ENCODE measurements around the gene DMRTB1.

DMRTB1 gene

DNA sequence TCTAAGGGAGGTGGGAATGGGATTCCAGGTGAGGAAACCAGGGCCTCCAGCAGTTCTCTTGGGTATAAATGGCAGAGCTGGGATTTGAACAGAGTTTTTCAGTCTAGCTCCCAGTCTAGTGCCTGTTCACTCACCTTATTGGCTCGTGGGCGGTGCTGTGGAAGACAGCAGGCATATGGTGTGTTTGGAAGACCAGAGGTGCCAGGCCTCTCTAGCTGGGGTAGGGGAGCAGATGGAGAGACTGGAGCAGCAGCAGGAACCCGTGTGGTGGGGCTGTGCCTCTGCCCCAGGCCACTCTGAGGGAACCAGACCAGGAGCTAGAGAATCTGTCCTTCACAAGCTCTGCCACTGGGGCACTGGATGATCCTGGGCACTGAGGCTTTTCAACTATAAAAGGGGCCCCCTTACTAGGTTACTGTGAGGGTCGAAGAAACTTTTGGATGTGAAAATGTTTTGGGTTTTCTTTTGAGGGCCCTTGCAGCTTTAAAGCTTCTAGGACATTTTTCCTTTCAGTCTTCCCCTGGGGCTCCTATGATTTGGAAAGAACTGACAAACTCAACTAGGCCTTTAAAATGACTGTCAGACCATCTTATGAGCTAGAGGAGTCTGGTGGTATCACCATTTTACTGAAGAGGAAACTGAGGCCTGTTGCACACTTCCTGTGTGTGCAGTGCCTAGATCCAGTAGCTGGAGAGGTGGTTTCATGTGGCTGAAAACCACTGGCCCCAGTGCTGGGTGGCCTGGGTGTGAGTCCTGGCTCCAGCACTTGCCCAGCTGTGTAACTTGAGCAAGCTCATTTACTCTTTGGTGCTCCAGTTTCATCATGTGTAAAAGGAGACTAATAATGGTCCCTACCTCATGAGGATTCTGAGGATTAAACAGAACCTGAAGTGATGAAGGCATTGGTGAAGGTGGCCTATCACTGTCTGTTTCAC is 6.1 kb downstream of the DMRTB1 start:
- no peak for DNase-seq

DNA sequence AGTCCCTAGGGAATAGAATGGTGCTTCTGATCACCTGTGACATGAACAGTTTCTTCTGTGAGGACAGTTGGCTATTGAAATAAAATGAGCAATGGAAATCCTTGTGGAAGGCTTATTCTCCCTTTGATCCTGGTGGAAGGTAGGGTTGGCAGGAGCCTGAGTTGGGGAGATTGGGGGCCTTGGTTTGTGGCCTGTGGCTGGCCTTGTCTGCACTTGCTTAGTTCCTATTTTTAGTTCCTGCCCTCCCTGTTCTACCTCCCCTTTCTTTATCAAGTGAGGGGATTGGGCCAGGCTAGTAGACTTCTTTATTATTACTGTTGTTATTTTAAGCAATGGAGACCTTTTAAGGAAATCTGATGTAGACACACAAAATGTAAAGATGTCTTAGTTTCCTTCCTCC is 8.2 kb downstream of the DMRTB1 start:
- no peak for DNase-seq

DNA sequence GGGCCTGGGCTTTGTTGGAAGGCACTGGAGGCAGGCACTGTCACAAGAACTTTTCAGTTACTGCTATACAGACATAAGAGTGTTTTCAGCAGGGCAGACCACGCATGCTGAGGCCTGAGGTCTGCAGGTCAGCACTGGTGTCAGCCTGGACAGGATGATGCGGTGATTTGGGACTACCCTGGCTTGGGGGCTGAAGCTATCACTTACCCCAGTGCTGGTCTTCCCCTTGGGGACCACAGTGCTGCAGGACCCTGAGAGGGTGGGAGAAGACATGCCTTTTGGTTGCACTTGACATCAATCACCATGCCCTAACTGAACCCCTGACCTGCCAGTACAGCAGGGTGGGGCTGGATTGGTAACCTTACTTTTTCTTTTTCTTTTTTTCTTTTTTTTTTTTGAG is 9.2 kb downstream of the DMRTB1 start:
- DNase-seq, result no peak

DNA sequence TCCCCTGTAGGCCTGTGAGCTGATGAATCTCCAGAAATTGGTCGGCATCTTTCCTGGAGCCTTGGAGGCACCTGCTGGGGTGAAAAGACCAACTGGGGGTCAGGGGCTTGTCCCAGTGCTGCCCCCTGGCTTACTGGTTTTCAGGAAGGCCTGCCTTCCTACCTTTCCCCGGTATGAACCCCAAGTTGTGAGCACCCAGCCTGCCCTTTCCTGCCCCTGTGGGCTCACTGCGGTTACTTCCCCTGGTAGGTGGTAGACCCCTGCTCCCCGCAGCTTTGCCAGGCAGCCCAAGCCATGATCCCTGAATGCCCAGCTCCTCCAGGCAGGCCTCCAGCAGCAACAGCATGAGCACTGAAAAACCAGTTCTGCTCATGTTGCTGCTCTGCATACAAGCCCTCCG is 10.2 kb downstream of the DMRTB1 start:
- no peak for DNase-seq

DNA sequence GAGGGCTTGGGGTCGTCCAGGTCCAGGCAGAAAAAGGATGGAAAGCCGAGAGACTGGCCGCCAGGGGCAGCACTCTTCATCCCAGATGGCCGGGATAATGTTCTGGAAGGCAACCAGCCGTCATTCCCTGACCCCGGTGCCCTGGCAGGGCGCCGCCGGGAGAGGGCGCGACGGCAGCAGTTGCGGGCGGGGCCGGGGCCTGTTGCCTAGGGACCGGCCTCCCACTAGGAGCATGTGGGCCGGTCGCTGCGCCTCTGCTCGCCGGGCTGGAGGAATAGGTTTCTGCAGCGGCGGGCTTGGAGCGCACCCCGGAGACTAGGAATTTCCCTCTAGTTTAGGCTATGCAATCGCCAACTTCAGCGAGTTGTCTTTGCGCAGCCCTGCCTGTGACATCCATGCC is 11.0 kb downstream of the DMRTB1 start:
- no peak for DNase-seq

DNA sequence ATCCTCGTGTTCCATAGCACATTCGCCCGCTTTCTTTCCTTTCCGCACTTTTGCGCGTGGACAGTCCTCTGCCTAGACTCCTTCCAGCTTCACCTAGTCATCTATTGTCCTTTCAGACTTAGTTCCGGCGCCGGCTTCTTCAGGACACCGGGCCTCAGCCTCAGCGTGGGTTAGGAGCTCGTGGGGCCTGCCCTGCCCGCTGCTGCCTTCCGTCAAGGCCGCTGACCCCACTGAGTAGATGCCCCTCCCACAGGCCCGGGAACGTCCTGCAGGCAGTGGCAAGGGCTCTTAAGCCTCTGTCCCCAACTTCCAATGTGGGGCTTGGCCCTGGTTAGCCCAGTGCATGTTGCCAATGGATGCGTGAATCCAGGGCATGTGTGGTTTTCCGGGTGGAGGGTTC is 11.4 kb downstream of the DMRTB1 start:
- no peak for DNase-seq

DNA sequence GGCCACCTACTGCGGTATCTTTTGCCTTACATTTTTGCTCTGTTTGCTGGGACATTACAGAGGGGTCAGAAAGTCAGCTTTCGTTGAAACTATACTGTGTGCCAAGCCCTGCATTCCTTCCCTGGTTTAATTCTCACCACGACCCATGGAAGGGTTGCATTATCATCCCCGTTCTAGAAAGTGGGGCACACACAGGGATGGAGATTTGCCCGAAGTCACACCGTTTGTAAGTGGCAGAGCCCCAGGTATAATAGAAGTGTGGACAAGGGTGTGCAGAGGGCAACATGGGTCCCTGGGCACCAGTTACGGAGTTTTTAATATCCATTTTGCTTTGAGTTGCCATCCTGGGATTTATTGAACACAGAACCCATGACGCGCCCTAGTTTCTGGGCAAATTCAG is 11.8 kb downstream of the DMRTB1 start:
- no peak for DNase-seq

DNA sequence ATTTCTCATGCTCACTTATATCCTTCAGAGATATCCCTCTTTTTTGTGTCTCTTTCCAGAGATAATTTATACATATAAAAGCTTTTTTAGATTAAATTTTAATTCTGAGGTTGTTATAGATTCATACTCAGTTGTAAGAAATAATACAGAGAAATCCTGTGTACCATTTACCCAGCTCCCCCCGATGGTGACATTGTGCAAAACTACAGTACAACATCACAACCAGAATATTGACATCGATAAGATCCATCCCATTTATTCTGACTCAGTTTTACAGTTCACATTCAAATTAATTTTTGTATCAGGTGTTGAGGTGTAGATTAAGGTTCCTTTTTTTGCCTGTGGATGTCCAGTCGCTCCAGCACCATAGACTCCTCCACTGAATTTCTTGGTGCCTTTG is 14.3 kb downstream of the DMRTB1 start:
- DNase-seq, result no peak

DNA sequence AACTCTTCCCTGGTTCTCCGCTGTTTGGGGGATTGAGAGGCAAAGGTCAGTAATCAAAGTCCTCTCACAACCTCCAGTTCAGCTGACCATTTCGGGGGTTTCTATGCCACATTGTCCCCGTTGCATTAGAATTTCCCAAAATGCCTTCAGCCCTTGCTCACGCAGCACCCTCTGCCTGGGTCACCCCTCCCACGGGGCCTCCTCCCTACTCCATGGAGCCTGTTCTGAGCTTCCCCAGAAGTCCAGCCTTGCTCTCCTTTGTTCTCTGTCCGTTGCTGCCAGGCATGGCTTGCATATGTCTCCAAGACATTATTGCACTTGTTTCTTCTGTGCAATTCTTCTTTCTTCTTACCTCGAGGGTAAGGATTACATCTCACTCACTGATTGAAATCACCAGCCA is 16.5 kb downstream of the DMRTB1 start:
- no peak for DNase-seq

DNA sequence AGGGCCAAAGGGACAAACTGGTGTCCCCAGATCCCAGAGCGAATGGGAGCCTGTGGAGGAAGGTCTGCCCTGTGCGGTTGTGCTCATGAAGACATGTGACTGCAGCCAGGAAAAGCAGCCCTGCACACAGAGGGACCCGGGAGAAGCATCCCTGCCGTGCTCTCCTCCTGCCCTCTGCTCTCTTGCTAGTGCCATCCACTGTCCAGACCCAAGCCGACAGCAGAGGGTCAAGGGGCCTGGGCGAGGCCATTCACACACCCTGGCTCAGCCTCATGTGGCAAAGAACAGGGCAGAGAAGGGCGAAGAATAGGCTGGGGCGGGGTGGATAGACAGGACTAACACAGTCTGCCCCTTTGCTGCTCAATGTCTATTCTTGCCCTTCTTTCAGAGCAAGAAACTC is 17.4 kb downstream of the DMRTB1 start:
- DNase-seq, result no peak

DNA sequence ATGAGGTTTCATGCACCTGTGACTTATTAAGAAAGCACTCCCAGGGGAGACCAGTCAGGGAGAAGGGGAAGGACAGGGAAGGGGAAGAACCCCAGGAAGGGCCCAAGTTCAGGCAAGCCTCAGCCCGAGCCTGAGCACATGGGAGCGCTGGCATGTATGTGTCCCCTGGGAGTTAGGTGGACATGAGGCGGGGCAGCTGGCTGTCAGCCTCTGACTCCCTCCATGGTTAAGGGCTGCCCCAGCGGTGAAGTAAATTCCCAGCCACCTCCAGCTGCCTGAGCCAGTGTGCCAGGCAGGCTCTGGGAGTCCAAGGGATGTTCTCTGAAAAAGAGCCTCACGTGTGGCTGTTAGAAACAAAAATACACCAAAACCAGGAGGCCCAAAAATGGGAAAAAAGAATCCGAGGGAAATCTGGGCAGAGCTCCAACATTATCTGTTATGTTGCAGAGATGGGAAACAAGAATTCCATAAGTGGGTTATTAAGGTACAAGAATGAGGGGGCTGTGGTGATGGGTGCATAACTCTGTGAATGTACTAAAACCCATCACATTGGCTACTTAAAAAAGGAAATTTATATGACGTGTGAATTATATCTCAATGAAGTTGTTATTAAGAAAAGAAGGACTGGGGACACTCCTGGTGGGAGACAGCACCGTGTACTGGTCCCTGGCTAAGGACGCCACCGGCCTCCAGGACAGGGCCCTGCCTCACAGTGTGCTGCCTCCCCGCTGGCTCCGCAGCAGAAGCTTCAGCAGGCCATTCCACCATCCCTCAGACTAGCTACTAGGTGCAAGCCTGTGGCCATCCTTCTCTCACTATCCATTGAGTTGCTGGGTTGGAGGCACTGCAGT is 18.7 kb downstream of the DMRTB1 start:
- DNase-seq, result no peak

DNA sequence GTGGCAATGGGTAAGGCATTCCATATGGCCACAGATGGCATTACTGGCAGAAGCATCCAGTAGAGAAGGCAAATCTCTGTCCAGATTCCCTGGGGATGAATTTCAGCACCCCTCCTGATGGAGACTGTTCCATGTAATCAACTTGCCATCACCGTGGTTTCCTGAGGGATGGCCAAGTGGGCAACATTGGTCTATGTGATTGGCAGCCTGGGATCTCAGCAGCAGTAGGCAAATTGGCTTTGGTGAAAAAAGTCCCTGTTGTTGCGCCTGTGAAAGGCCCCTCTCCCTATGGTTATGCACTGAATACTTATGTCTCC is 19.3 kb downstream of the DMRTB1 start:
- no peak for DNase-seq

DNA sequence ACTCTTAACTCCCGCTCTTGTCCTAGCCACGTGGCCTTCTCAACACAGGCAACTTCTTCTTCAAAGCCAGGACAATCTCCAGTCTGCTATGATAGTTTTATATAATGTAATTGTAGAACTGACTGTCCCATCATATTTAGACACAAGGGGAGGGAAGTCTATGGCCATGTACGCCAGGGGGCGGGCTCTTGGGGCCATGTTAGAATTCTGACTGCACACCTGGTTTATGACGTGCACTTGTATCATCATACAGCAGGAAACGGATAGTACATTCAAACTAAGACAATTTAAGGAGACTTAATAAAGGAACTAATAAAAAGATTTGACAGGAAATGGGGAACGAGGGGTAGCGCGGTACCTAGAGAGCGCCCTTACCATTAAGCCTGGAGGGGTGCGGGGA is 21.5 kb downstream of the DMRTB1 start:
- DNase-seq, result no peak

DNA sequence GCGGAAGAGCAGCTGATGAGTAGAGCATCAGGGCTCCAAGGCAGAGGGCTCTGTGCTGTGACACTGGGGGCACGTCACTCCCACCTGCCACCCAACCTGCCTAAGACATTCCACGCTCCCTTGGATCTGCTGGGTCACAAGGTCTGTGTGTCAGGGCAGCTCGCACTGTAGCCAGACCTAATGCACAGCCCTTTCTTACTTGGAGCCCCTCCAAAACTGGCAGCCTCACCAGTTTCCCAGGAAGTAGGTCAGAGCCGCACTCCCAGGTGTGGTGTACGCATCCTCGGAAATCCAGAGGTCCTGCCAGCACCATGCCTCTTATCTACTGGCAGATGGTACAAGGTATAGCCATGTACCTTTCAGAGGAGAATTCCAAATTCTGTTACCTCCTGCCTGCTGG is 22.3 kb downstream of the DMRTB1 start:
- DNase-seq, result no peak

DNA sequence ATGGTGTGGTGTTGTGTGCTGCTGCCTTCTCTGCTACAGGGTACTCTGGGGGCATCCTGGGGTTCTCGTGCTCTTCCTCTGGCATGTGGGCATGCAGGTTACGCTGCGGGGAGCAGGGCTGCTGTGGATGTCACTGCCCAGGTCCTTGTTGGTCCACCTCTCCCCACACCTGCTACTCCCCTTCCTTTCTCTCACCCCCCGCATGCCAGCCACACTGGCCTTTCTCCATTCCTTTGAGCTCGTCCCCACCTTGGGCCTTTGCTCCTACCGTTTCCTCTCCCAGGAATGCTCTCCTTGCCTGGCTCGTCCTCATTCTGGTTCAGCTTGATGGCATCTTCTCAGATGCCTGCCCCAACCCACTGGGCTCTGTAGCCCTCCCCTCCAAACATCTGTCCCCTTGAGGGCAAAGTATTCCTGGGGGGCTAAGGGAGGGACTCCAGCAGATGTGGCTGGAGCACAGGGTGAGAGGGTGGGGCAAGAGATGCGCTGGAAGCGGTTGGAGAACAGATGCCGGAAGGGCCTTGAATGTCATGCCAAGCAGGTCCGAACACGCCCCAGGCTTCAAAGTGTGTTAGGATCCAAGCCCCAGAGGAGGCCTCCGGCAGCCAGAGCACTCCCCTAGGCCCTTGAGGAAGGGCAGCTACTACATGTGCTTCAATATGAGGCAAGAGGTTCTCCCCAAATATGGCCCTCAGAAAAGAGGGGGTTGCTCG is 23.4 kb downstream of the DMRTB1 start:
- no peak for DNase-seq

DNA sequence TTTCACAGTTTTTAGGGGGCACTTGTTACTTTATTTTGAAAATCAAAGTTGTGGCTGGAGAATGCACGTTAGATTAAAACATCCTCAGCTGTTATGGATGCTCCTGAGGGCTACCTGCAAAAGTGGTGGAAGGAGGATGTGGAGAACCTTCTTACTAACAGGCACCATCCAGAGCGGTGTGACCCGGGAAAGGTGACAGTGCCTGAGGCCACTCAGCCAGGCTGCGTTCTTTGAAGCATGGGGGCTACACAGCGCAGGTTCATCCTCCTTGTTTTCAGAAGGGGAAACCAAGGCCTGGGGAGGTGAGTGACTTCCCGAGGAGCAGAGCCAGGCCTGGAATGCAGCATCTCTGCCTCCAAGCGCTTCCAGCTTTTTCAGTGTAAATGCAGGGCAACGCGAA is 24.0 kb downstream of the DMRTB1 start:
- no peak for DNase-seq

DNA sequence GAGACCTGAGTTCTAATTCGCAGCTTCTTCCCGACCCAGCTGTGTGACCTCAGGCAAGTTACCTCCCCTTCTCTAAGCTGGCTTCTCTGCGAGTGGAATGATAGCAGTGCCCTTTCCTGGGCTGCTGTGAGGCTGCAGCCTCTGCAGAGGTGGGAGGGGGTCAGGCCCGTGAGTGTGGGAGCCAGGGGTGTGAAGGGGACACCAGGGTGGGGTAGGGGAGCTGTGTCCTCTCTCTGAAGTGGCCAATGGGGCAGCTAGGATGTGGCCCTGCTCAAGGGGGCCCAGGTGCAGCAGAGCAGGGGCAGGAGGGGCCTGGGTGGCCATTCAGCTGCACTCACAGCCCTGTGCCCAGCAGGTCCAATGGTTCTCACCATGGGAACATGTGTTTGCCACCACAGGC is 24.5 kb downstream of the DMRTB1 start:
- DNase-seq, result no peak

DNA sequence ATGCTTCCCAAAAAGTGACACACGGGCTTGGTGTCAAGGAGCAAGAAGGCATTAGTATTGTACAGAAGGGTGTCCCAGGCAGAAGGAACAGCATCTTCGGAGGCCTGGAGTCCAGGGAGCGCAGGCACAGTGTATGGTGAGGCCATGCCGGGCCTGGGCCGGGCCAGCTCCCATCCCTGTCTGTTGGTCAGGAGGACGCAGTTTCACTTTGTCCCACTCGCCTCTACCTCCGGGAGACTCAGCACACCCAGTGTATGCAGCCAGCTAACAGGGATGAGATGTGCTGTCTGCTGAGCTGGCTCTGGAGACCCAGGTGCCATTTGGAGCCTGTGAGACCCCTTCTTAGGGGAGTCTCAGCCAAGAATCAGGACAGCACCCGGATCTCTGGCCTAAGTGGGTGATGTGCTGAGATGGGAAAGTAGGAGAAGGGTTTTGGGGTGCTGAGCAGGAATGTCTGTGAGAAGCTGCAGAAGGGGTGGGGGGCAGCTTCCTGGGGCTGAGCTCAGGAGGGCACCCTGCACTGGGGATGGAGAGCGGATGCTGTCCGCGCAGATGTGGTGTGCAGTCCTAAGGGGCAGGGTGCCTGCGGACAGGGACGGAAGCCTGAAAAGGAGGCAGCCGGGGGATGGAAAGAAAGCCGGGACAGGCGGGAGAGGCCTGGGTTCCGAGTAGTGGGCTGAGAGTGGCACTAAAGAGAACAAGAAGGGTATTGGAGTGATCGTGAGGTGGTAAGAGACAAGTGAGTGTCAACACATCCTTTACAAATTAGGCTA is 25.7 kb downstream of the DMRTB1 start:
- no peak for DNase-seq

DNA sequence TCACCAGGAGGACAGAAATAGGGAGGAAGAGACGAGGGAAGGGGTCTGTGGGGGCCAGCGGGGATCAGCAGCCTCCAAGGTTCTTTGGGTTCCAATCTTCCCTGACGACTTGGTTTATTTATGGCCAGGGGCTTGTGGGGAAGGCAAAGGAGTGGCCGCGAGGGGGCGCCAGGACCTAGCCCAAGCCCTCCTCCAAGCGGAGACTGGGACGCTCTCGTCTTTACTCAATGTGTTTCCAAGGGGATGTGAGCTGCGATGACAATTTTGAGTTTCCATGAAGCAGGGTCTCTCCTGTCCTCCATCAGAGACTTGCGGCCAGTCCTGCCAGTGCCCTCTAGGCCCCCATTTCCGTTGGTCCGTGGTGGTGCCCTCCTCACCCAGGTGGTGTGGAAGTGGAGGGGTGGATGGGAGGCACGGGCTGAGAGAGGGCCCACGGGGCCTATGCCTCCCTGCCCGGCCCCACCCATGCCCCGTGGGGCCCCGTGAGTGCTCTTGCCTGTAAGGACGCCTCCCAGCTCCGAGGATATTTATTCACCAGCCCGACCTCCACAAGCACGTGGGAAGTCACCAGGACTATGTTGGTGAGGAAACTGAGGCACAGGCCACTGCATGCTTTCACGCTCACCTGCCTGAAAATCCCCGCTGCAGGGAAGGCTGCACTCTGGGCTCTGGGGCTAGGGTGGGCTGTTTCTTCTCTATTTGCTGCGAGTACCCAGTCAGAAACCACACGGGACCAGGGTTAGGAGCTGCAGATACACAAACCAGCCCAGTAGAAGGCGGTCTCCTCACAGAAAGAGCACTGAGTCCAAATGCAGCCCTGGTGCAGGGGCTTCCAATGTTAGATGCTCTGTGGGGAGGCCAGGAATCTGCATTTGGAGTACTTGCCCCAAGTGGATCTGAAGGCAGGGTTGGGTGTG is 26.5 kb downstream of the DMRTB1 start:
- peak; percentile 48 for DNase-seq

DNA sequence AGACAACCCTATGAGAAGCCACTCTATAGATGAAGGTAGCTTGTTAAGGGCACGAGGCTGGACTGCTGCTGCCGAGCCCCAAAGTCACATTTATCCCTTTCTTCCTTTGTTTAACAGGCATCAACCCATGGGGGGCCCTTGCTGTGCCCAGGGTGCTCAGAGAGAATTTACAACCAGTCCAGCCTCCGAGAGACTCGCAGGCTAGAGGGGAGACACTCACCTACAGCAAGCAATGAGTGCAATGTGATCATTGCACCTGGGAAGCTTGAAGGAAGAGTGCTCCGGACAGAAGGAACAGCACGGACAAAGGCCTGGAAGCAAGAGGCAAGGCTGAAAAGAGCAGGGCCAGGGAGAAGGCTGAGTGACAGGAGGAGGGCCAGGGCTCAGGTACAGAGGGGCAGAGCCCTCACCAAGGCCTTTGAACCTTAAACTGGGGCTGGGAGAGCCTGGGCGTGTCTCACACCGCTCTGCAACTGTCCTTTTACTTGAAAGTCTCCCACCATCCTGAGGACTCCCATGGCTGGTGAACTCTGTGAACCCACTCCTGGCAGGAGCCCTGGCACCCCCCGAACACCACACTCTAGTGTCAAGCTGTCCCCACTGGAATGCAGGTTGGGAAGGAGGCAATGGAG is 27.3 kb downstream of the DMRTB1 start:
- no peak for DNase-seq

DNA sequence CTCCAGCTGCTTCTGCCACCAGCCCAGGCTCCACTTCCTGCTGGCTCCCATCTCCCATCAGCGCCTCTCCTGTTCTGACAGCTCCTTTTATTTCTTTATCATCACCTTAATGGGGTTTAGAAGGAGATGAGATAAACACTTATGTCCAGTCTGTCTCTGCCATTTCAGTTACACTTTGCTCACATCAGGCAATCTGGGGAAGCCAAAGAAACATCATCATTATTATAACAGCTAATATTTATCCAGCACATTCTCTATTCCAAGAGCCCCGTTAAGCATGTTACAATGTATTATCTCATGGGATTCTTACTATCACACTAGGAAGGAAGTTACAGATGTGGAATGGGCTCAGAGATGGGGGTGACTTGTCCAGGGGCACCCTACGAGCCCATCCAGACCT is 31.2 kb downstream of the DMRTB1 start:
- no peak for DNase-seq
